Putamen (tissue), 1 donor: ENCODE measurements around the gene DPEP2.
"Not testable (repeated sequence)": the region's sequence is repeated elsewhere in the genome, so short reads cannot be mapped to it uniquely, and the experiment has no call there.

Source experiments
- DNase-seq: peaks from one replicate; pipeline ENCODE4 v3.0.0-alpha.2; 2016; ENCODE audit warnings: low spot score

The DPEP2 gene

GRCh38 chr16:68005786-68006286, 6.6 kb upstream of the DPEP2 start:
- no peak for DNase-seq

- no peak for DNase-seq
Observed at GRCh38 chr16:68005211-68005610, 5.9 kb upstream of the DPEP2 start.

- no peak for DNase-seq
Observed at GRCh38 chr16:68003031-68003430, 3.7 kb upstream of the DPEP2 start.

GRCh38 chr16:68000450-68000849, 1.2 kb upstream of the DPEP2 start:
- DNase-seq, result no peak

- no peak for DNase-seq
Observed at GRCh38 chr16:67999985-68000384, 701 bp upstream of the DPEP2 start.

- DNase-seq, result not testable (repeated sequence)
Observed at GRCh38 chr16:67998231-67998778, 979 bp downstream of the DPEP2 start.

- no peak for DNase-seq
Observed at GRCh38 chr16:67996666-67997065, 2.6 kb downstream of the DPEP2 start.

GRCh38 chr16:67995423-67995822, 3.9 kb downstream of the DPEP2 start:
- no peak for DNase-seq

GRCh38 chr16:67994040-67994408, 5.3 kb downstream of the DPEP2 start:
- not testable (repeated sequence) for DNase-seq

GRCh38 chr16:67993207-67994039, 5.9 kb downstream of the DPEP2 start:
- peak; percentile 38 for DNase-seq

- DNase-seq, result no peak
Observed at GRCh38 chr16:67992661-67993206, 6.5 kb downstream of the DPEP2 start.

- no peak for DNase-seq
Observed at GRCh38 chr16:67990018-67990386, 9.3 kb downstream of the DPEP2 start.

GRCh38 chr16:67989322-67990017, 9.8 kb downstream of the DPEP2 start:
- no peak for DNase-seq

GRCh38 chr16:67988675-67989074, 10.6 kb downstream of the DPEP2 start:
- DNase-seq, result no peak

GRCh38 chr16:67987460-67988160, 11.7 kb downstream of the DPEP2 start:
- DNase-seq, result no peak

- no peak for DNase-seq
Observed at GRCh38 chr16:67986949-67987348, 12.3 kb downstream of the DPEP2 start.

GRCh38 chr16:67982011-67982696, 17.1 kb downstream of the DPEP2 start:
- DNase-seq, result no peak

- no peak for DNase-seq
Observed at GRCh38 chr16:67979955-67980678, 19.2 kb downstream of the DPEP2 start, which contains the start of gene DPEP3. Gene DPEP3, minus strand, starts transcription at chr16:67980499. Its CDS starts 119 bp downstream, at chr16:67980380.

GRCh38 chr16:67977469-67978227, 21.6 kb downstream of the DPEP2 start:
- no peak for DNase-seq

GRCh38 chr16:67977005-67977404, 22.3 kb downstream of the DPEP2 start:
- DNase-seq, result no peak
